CD14-positive monocyte (primary cell): Measurements from ENCODE around the gene SALL2. TPM values are rescaled to one million over a fixed set of nuclear protein-coding genes. Genes with fewer than 3 reads are reported as not detected.

ENCODE experiments used
- DNase-seq, 3 donors: peaks; one replicate each; pipeline ENCODE4 v3.0.0-alpha.2; 2011 to 2022
- H2AFZ ChIP-seq: 2 replicates; pipeline ENCODE4 v1.6.0; 2012; ENCODE audit warnings: mild to moderate bottlenecking, low read depth, low read length, inconsistent platforms; ENCODE audit not compliant: insufficient read depth, poor library complexity, severe bottlenecking
- H3K27ac ChIP-seq, 2 donors: 1 replicate in 1 of 2; 2 replicates in 1 of 2; pipeline ENCODE4 v1.5.1; 2012 to 2013; ENCODE audit warnings: low read length in 2 of 2, control low read depth in 1 of 2, inconsistent platforms in 1 of 2, low read depth in 1 of 2, mild to moderate bottlenecking in 1 of 2
- H3K27me3 ChIP-seq, 2 donors: one replicate each; pipeline versions ENCODE4 v1.6.0 to v1.6.1; 2011 to 2013; ENCODE audit warnings: low read length in 2 of 2; ENCODE audit not compliant: control insufficient read depth in 2 of 2, insufficient read depth in 2 of 2
- H3K36me3 ChIP-seq, 2 donors: replicated peaks in 1 of 2; 1 replicate in 1 of 2; 2 replicates in 1 of 2; pipeline versions ENCODE4 v1.5.1 to v1.6.1; 2012 to 2013; ENCODE audit warnings: low read length in 2 of 2, control low read depth in 1 of 2, inconsistent platforms in 1 of 2, mild to moderate bottlenecking in 1 of 2; ENCODE audit not compliant: insufficient read depth in 2 of 2, control insufficient read depth in 1 of 2
- H3K4me1 ChIP-seq, 2 donors: 1 replicate in 1 of 2; 2 replicates in 1 of 2; pipeline versions ENCODE4 v1.5.1 to v1.6.1; 2012 to 2013; ENCODE audit warnings: low read length in 2 of 2, control low read depth in 1 of 2, inconsistent platforms in 1 of 2, mild to moderate bottlenecking in 1 of 2, moderate library complexity in 1 of 2; ENCODE audit not compliant: insufficient read depth in 2 of 2, control insufficient read depth in 1 of 2
- H3K4me2 ChIP-seq: replicated peaks from 2 replicates; pipeline ENCODE3; 2012; ENCODE audit warnings: low read length, moderate library complexity, mild to moderate bottlenecking; ENCODE audit not compliant: poor library complexity, severe bottlenecking; ENCODE audit errors: extremely low read depth
- H3K4me3 ChIP-seq, 3 experiments: fragments of 200-600 bp in 1 of 3; sonication (generic) in 1 of 3; replicated peaks in 1 of 3; 1 replicate in 2 of 3; 2 replicates in 1 of 3; pipeline ENCODE4 v1.5.1; 2011 to 2013; ENCODE audit warnings: low read length in 3 of 3, mild to moderate bottlenecking in 3 of 3, control low read depth in 2 of 3, low read depth in 2 of 3, inconsistent platforms in 1 of 3, moderate library complexity in 1 of 3
- H3K79me2 ChIP-seq: 2 replicates; pipeline ENCODE4 v1.6.0; 2012; ENCODE audit warnings: mild to moderate bottlenecking, control low read depth, inconsistent platforms, low read length, moderate library complexity; ENCODE audit not compliant: insufficient read depth
- H3K9ac ChIP-seq: 2 replicates; pipeline ENCODE4 v1.6.0; 2017; ENCODE audit warnings: low read length, mild to moderate bottlenecking; ENCODE audit not compliant: insufficient read depth, poor library complexity, severe bottlenecking
- H3K9me3 ChIP-seq, 2 donors: replicated peaks in 1 of 2; 1 replicate in 1 of 2; 2 replicates in 1 of 2; pipeline versions ENCODE4 v1.5.1 to v1.6.1; 2012 to 2013; ENCODE audit warnings: low read length in 2 of 2, control low read depth in 1 of 2; ENCODE audit not compliant: control insufficient read depth in 1 of 2, insufficient read depth in 1 of 2
- H4K20me1 ChIP-seq: 2 replicates; pipeline ENCODE4 v1.6.0; 2012; ENCODE audit warnings: mild to moderate bottlenecking, low read length, control low read depth, moderate library complexity; ENCODE audit not compliant: insufficient read depth
- H3K27ac Mint-ChIP-seq, 7 donors: one replicate each; pipeline ENCODE4 v1.8.0; 2020; ENCODE audit warnings: mild to moderate bottlenecking in 7 of 7, mixed read lengths in 7 of 7, moderate library complexity in 6 of 7, inconsistent platforms in 2 of 7
- H3K27me3 Mint-ChIP-seq, 3 donors: one replicate each; pipeline ENCODE4 v1.8.0; 2021 to 2022; ENCODE audit warnings: low read depth in 3 of 3, mild to moderate bottlenecking in 3 of 3, mixed read lengths in 3 of 3, moderate library complexity in 3 of 3, inconsistent platforms in 1 of 3
- H3K36me3 Mint-ChIP-seq, 2 donors: one replicate each; pipeline ENCODE4 v1.8.0; 2020; ENCODE audit warnings: mixed read lengths in 2 of 2, inconsistent platforms in 1 of 2, mild to moderate bottlenecking in 1 of 2
- H3K4me1 Mint-ChIP-seq: one replicate; pipeline ENCODE4 v1.8.0; 2020; ENCODE audit warnings: mild to moderate bottlenecking, mixed read lengths
- H3K4me3 Mint-ChIP-seq, 2 donors: one replicate each; pipeline ENCODE4 v1.8.0; 2020; ENCODE audit warnings: mild to moderate bottlenecking in 2 of 2, mixed read lengths in 2 of 2, moderate library complexity in 1 of 2
- H3K9me3 Mint-ChIP-seq, 7 donors: one replicate each; pipeline ENCODE4 v1.8.0; 2020 to 2022; ENCODE audit warnings: mixed read lengths in 7 of 7, mild to moderate bottlenecking in 6 of 7, moderate library complexity in 6 of 7, inconsistent platforms in 2 of 7
- WGBS: methylation state at CpG from one replicate; pipeline ENCODE4 v1.1.5; 2013; ENCODE audit warnings: missing lambda C conversion rate; ENCODE audit not compliant: insufficient coverage; 5-methylcytosine and 5-hydroxymethylcytosine counted together
- intact Hi-C, 2 donors: fragments of 100-400 bp; cut with micrococcal nuclease; formaldehyde crosslinking; loops; one replicate each; pipeline versions ENCODE4 v1.15.0 to v1.15.1; 2023
- polyA plus RNA-seq, 3 donors: library from polyadenylated mRNA; depleted of rRNA in 1 of 3; unstranded in 2 of 3; stranded (reverse) in 1 of 3; fragments of 300-500 nt in 2 of 3; fragments of >200 nt in 1 of 3; fragmentation: Illumina TruSeq in 2 of 3; gene quantifications; 1 replicate in 2 of 3; 2 replicates in 1 of 3; pipeline ENCODE4 v1.2.3, GENCODE V29; 2012 to 2021
- TF ChIP-seq, protein P1 (sequence below): fragments of 200-600 bp; IDR thresholded peaks from one replicate; pipeline ENCODE4 v1.8.0; 2022; ENCODE audit warnings: antibody characterized with exemption, mild to moderate bottlenecking

The SALL2 gene
- polyA plus RNA-seq, 3 donors = not detected

DNA sequence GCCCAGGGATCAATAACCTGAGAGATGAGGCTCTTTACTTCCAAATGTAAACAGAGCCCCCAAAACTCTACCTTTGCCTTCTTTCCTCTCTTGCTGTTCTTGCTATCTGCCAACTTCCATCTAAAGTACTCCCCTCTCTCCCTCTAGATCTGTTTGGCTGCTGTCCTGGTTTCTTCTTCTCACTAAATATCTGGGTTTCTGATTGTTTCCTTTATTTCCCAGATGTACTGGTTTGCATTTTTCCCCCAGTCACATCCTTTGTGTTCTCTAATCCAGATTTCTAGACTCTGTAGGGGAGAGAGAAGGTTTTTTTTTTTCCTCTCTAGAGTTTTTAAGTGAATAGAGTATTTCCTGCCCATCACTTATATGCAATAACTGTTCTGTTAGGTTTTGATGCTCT, 7.1 kb upstream of the SALL2 start:
- Mint-ChIP-seq H3K36me3 (no peaks in the 10 kb centered on the region), H3K27me3 (peaks cover 36 to 57% (median 38%) of the 10 kb centered on the region in 3 donors), H3K4me1 (peaks cover 14% of the 10 kb centered on the region), H3K4me3 (no peak overlapping the region), H3K27ac (no peak overlapping the region), H3K9me3 (peaks cover 0 to 5% (median 0%) of the 10 kb centered on the region in 7 donors)
- H3K4me1 ChIP-seq = no peaks in the 10 kb centered on the region
- TF ChIP-seq, protein P1, sequence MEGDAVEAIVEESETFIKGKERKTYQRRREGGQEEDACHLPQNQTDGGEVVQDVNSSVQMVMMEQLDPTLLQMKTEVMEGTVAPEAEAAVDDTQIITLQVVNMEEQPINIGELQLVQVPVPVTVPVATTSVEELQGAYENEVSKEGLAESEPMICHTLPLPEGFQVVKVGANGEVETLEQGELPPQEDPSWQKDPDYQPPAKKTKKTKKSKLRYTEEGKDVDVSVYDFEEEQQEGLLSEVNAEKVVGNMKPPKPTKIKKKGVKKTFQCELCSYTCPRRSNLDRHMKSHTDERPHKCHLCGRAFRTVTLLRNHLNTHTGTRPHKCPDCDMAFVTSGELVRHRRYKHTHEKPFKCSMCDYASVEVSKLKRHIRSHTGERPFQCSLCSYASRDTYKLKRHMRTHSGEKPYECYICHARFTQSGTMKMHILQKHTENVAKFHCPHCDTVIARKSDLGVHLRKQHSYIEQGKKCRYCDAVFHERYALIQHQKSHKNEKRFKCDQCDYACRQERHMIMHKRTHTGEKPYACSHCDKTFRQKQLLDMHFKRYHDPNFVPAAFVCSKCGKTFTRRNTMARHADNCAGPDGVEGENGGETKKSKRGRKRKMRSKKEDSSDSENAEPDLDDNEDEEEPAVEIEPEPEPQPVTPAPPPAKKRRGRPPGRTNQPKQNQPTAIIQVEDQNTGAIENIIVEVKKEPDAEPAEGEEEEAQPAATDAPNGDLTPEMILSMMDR = no peak
- no peaks in the 10 kb centered on the region for H3K36me3 ChIP-seq
- H3K27me3 ChIP-seq = peaks cover 47 to 48% of the 10 kb centered on the region in 2 donors
- no peaks in the 10 kb centered on the region for H3K79me2 ChIP-seq
- H2AFZ ChIP-seq = no peak overlapping the region
- intact Hi-C loops = no loop called here
- no peak overlapping the region for H3K9ac ChIP-seq
- peaks cover 0 to 18% of the 10 kb centered on the region in 2 donors for H3K9me3 ChIP-seq
- DNase-seq = no peak
- no peak overlapping the region for H3K4me2 ChIP-seq
- H3K27ac ChIP-seq = no peak overlapping the region
- no peaks in the 10 kb centered on the region for H4K20me1 ChIP-seq
- no peak overlapping the region for H3K4me3 ChIP-seq

DNA sequence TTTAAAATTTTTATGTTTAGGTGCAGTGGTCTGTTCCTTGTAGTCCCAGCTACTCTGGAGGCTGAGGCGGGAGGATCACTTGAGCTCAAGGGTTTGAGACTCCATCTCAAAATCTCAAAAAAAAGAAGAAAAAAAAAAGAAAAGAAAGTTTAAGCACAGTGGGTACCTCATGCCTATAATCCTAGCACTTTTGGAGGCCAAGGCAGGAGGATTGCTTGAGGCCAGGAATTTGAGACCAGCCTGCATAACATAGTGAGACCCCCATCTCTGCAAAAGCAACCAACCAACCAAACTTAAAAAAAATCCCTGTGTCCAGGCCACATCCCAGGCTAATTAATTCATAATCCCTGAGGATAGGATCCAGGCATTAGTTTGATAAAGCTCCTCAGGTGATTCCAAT, 3.4 kb upstream of the SALL2 start:
- peaks cover 23 to 37% of the 10 kb centered on the region in 2 donors for H3K27me3 ChIP-seq
- no peak overlapping the region for H3K27ac Mint-ChIP-seq
- peaks cover 0 to 2% of the 10 kb centered on the region in 2 donors for H3K9me3 ChIP-seq
- no peak overlapping the region for H3K4me3 ChIP-seq
- H3K36me3 Mint-ChIP-seq = peaks cover 0 to 2% of the 10 kb centered on the region in 2 donors
- H3K36me3 ChIP-seq = no peaks in the 10 kb centered on the region
- peaks cover 13 to 19% of the 10 kb centered on the region in 2 donors for H3K4me1 ChIP-seq
- H3K9ac ChIP-seq = no peak overlapping the region
- H3K4me2 ChIP-seq = no peak overlapping the region
- peaks cover 15% of the 10 kb centered on the region for H3K4me1 Mint-ChIP-seq
- TF ChIP-seq, protein P1 = no peak
- H2AFZ ChIP-seq = no peak overlapping the region
- intact Hi-C loops = no loop called here
- DNase-seq = no peak
- H3K79me2 ChIP-seq = no peaks in the 10 kb centered on the region
- H3K9me3 Mint-ChIP-seq = peaks cover 0 to 4% (median 0%) of the 10 kb centered on the region in 7 donors
- no peak overlapping the region for H3K4me3 Mint-ChIP-seq
- no peak overlapping the region for H3K27ac ChIP-seq
- no CpG with 5 or more reads among the region's 1 CpG for WGBS
- H4K20me1 ChIP-seq = no peaks in the 10 kb centered on the region
- H3K27me3 Mint-ChIP-seq = peaks cover 31 to 48% (median 32%) of the 10 kb centered on the region in 3 donors
